GM18519 (cell line): ENCODE measurements around the gene ASPA.
"Not testable (repeated sequence)": the region's sequence is repeated elsewhere in the genome, so short reads cannot be mapped to it uniquely, and the experiment has no call there.

ENCODE experiments used
- ATAC-seq: cut with Tn5 transposase; IDR thresholded peaks from one replicate; pipeline ENCODE4 v1.9.1; 2021; ENCODE audit warnings: mild to moderate bottlenecking, moderate library complexity; ENCODE audit not compliant: unreplicated experiment, low FRiP score

ASPA gene

DNA sequence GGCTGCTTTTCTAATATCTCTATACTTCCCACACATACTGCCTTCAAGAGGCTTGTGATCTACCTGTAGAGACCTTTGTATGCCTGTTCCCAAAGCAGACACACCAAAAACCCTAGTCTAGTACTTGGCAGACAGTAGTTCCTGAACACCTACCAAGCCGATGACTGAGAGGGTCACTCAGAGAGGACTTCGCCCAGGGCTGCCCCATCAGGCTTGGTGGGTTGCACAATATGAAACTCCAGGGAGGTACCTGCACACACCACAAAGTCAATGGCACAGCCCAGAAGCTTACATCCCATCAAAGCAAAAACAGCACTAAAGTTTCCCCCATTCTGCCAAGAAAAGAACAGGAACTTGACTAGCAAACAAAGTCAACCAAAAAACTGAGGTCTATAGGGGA is 30.3 kb downstream of the ASPA start:
- no peak for ATAC-seq

DNA sequence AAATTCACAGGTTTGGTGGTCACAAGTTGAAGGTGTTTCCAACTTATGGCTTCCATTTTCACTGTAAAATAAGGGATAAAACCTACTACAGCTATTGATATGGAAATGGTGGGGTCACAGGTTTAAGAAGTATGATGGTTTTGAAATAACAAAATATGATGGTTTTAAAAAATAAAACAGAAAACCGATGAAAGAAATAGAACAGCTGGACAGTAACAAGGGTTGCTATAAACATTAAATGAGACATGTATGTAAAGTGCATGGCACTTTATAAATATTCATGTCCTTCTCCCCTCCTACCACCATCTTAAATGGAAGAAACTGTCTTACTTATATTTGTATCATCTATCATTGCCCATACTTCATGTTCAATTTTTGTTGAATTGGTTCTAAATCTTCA is 31.3 kb downstream of the ASPA start:
- ATAC-seq, result no peak

GRCh38 chr17:3507869-3508268 is 32.1 kb downstream of the ASPA start:
- ATAC-seq, result no peak

GRCh38 chr17:3510090-3510489 is 34.3 kb downstream of the ASPA start:
- ATAC-seq, result no peak

- no peak for ATAC-seq
Observed at GRCh38 chr17:3511852-3512504, 36.2 kb downstream of the ASPA start.

DNA sequence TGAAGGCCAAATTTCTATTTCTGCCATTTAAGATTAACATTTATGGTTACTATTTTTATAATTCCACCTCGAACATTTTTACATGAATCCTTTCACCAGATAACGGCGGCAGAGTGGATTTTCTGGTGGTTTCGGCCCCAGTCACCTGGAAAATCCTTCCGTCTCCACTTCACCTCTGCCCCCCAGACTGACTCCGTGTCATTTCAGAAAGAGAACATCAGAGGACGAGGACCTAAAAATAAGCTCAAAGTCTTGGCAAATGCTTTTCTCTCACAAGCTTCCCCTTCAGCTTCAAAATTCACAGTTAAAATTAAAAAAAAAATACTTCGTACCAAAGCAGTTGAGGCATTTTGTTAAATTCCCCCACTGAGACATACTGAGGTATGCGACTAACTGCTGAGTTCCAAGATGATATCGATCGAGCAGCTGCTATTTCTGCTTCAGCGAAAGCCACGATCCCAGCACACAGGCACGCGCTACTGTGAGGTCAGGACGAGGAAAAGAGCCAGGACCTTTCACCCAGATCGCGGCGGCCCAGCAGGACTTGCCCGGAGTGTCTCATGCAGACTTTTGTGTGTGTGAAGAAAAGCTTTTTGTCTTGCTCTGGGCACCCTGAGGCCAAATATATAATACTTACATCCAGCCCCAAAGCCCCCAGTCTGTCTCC is 36.8 kb downstream of the ASPA start:
- ATAC-seq, result no peak

DNA sequence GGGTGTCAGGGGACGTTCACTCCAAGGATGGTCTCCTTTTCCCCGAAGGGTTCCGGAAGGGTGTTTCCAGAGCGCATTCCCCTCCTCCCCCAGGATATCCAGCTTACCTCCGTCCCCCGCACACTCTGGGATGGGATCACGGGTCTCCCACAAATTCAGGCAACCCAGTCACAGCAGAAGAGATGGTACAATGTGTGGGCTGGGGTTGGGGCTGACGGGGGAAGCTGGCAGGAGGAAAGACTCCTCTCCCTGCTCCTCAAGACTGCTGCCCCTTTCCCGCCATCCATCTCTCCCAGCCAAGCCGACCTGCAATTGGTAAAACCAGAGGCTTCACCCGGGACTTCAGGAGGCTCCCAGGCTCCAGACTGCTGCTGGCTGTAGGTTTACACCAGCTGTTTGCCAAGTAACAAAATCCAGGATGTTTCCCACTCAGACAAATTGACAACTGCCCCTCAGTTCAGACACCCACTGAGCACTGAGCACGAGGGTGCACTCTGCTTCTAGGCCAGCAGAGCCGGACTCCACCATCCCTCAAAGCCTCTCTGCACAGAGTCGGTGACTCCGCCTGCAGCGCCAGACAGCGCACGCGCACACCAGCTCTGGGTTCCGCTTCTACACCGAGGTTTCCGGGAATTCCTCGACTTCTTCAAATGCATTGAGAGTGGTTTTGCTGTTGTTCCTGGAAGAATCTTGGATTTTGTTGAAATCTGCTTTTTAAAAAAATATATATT is 37.7 kb downstream of the ASPA start:
- no peak for ATAC-seq

- ATAC-seq, result not testable (repeated sequence)
Observed at GRCh38 chr17:3514167-3514566, 38.4 kb downstream of the ASPA start.

DNA sequence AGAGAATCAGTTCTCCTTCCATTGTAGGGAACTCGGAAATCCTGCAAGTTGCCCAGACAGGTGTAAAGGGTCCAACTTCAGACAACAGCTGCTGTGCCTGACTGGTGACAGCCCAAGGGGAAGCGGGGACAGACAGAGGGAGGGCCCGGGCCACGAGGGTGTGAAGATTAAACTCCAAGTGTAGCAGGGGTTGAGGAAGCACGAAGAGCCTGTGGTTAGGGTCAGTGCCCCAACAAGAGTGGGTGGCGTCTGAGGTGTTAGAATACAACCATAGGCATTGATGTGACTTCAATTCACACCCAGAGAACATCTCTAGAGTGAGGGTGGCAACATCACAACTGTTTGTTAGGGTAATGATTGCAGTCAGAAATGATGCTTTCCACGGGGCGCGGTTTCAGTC is 39.1 kb downstream of the ASPA start:
- no peak for ATAC-seq

- not testable (repeated sequence) for ATAC-seq
Observed at GRCh38 chr17:3519472-3519871, 43.7 kb downstream of the ASPA start.

DNA sequence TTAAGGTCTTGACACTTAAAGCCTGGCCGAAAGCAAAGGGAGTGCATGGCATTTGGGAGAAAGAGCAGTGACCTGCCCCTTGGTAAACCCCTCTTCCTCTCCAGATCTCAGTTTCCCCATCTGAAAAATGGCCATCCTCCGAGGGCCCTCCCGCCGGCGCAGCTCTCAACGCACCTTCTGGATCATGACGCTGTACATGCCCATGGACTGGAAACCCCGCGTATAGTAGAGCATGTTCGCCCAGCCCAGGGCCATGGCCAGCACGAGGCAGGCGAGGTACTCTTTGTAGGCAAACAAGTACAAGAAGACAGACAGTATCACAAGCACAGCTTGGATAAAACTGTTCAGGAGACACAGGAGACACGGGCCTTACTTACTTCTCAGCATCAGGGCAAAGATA is 48.2 kb downstream of the ASPA start:
- no peak for ATAC-seq

- no peak for ATAC-seq
Observed at GRCh38 chr17:3526491-3526890, 50.7 kb downstream of the ASPA start.

DNA sequence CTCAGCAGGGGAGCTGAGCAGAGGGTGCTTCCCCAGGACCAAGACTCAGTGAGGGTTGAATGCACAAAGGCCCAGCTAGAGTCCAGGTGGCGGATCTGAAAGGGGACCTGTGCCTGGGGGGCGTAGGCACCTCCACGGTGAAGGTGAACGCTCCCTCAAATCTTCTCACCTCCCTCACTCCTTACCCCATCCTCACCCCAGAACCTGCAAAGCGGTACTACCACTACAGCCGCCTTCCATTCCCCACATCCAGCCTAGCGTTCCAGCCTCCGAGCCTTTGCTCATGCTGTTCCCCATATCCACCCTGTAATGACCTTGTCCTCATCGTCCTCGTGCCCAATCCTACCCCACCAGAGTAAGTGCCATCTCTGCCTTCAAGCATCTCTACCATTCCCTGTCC is 51.2 kb downstream of the ASPA start:
- ATAC-seq, result no peak

DNA sequence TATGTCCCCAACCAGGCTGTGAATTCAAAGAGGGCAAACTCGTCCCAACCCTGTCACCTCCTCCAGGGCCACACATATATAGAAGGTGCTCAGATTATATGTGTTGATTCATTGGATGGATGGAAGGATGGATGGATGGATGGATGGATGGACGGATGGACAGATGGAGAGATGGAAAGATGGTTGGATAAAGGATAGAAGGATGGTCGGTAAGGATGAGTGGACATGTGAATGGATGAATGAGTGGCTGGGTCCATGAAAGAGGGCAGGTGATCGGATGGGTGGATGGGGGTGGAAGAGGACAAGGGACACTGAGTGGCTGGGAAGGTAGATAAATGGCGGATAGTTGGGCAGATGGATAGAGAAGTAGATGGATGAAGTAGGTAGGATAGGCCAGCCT is 51.7 kb downstream of the ASPA start:
- no peak for ATAC-seq

GRCh38 chr17:3527896-3528295 is 52.1 kb downstream of the ASPA start:
- ATAC-seq, result no peak

DNA sequence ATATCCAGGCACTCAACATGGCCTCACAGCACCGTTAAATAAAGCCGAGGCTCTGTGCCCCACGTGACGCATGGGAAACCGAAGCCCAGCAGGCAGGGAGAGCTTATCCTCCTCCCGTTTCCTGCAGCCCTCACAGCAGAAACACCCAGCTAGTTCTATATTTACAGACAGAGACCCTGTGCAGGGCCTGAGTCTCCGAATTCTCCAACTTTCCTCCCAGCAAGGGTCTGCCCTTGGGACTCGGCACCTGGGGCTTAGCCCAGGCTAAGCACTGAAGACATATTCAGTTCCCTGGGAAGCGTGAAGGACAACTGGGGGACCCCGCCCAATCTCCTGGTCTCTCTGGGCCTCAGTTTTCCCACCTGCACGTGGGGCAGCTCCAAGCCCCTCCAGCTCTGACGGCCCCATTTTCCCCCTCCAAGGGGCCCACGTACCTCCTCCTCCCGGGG is 52.6 kb downstream of the ASPA start:
- no peak for ATAC-seq

GRCh38 chr17:3528880-3529511 is 53.2 kb downstream of the ASPA start:
- no peak for ATAC-seq

- no peak for ATAC-seq
Observed at GRCh38 chr17:3529817-3530741, 54.3 kb downstream of the ASPA start.

GRCh38 chr17:3531266-3532101 is 55.7 kb downstream of the ASPA start:
- ATAC-seq, result no peak
